Ramos (cell line): ENCODE data around the gene C20orf141.
"Not testable (repeated sequence)": the region's sequence is repeated elsewhere in the genome, so short reads cannot be mapped to it uniquely, and the experiment has no call there.

ENCODE experiments used
- in situ Hi-C: fragments of 300-500 bp; cut with MboI; formaldehyde crosslinking; loops from one replicate; pipeline ENCODE4 v1.14.3; 2022; ENCODE audit warnings: low sequenced_read_pairs; ENCODE audit not compliant: unreplicated experiment

The C20orf141 gene, protein sequence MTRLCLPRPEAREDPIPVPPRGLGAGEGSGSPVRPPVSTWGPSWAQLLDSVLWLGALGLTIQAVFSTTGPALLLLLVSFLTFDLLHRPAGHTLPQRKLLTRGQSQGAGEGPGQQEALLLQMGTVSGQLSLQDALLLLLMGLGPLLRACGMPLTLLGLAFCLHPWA

DNA sequence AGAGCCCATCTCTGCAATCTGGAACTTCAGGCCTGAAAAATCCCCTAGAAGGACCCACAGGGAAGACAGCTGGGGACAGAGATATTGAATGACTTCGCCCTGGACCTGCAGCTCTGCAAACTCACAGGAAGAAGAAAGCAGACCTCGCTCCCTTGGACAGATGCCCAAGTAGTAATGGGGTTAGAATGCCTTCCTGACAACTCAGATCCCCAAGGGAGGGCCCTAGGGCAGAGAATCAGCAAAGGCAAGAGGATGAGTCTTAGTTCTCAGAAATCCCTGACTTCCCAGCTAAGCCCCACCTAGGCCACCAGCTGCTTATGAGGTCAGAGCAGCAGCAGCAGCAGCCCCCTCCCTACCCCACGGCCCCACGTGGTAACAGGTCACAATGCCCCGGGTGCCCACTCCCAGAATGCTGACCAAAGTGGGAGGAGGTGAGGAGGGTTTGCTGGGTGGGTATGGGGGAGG lies at the start of gene C20orf141:
Gene C20orf141 (plus strand): TSS at position 401 of the 465 bp plus-strand sequence. CDS start 198 bp downstream, outside the sequence.
- in situ Hi-C loops, result no loop called here

DNA sequence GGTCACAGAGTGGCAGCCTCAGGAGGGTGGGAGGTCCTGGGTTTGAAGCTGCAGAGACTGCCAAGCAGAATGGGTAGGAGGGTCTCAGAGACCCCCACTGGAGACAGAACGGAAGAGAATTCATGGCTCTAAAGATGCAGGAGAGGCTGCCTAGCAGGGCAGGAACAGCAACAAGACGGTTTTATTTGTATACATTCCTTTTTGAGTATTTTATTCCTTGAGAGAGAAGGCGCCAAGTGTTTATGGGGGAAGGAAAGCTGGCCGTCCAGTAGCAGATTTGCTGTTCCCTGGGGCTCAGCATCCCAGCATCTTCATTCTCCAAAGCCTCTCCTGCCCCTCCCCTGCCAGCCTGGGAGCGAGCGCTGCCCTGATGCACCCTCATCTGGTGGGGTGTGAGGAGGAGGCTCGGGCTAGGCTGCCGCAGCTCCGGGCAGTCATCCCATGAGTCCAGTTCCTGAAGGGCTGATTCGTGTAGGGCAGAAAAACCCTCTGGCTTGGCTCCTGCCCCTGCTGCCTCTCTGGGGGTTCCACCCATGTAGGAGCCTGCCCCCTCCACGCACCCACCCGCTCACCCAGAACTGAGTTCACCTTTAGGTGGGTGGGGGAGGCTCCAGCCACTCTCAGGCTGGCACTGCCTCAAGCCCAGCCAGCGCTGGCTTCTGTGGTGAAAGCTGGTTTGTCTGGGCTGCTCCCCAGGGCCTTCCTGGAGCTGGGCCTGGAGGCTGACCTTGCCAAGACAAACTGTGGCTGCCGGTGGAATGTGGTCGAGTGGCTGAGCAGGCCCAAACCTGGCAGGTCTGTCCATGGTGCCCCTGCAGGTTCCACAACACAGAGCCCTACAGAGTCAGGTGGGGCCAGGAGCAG lies 46.8 kb upstream of the C20orf141 start:
- in situ Hi-C loops, result no loop called here

DNA sequence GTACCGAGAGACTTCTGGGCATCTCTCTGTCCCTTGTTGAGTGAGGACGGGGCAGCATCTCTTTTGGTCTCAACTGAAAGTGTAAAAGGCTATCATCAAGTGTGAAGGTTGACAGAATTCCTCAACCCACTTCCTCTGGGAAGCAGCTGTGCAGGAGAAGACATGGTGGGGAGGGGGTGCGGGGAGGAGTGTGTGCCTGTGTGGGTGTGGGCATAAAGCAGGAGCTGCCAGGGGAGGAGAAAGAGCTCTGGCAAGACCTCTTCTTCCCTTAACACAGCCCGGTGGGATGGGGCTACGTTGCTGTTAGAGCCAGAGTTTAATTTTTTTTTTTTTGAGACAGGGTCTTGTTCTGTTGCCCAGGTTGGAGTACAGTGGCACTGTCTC lies 46.2 kb upstream of the C20orf141 start:
- in situ Hi-C loops, result no loop called here

DNA sequence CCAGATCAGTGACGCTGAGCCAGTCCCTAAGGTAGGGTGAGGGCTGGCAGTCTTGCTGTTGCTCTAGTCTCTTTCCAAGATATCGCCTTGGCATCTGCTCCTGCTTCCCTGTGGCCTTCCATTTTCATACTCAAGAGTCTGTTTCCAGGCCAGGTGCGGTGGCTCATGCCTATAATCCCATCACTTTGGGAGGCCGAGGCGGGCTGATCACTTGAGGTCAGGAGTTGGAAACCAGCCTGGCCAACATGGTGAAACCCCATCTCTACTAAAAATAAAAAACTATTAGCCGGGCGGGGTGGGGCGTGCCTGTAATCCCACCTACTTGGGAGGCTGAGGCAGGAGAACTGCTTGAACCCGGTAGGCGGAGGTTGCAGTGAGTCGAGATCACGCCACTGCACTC lies 44.7 kb upstream of the C20orf141 start:
- in situ Hi-C loops, result not testable (repeated sequence)

DNA sequence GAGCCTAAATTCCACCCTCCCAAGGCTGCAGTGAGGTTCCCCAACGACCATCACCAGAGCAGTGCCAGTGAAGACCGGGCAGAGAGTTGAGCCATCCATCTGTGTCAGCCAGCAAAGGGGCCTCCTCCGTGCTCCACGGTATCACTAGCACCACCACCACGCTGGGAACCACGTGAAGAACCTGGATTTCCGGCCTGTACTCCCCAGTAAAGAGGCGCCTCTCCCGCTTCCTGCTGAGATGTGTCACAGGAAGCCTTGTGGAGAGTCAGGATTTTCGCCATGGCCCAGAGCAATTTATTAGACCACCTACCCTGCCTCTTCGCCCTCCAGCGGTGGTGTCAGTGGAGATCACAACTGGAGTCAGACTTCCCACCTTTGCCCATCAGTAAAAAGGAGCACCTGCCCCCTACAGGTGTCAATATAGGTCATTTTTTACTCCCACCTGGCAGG lies 43.1 kb upstream of the C20orf141 start:
- in situ Hi-C loops, result no loop called here

DNA sequence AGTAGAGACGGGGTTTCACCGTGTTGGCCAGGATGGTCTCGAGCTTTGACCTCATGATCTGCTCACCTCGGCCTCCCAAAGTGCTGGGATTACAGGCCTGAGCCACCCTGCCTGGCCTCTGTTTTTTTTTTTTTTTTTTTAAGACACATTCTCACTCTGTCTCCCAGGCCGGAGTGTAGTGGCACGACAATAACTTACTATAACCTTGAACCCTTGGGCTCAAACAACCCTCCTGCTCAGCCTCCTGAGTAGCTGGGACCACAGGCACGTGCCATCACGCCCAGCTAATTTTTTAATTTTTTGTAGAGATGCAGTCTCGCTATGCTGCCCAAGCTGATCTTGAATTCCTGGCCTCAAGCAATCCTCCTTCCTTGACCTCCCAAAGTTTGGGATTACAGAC lies 41.0 kb upstream of the C20orf141 start:
- in situ Hi-C loops, result no loop called here

DNA sequence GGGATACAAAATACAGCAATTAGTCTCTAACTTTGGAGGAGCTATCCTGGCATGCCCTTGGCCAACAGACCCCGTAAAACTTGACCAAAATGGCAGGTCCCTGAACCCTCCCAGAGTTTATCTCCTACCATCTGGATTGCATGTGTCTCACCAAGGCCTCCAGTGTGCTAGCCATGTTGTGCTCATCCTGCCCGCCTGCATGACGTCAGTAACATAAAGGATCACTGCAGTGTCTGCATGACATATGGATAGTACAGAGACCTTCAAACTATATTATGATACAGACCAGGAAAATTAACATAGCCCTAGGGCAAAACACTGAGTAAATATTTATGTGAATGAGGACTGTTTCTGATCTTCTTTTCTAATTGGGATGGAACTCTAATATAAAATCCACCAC lies 39.6 kb upstream of the C20orf141 start:
- in situ Hi-C loops, result no loop called here

DNA sequence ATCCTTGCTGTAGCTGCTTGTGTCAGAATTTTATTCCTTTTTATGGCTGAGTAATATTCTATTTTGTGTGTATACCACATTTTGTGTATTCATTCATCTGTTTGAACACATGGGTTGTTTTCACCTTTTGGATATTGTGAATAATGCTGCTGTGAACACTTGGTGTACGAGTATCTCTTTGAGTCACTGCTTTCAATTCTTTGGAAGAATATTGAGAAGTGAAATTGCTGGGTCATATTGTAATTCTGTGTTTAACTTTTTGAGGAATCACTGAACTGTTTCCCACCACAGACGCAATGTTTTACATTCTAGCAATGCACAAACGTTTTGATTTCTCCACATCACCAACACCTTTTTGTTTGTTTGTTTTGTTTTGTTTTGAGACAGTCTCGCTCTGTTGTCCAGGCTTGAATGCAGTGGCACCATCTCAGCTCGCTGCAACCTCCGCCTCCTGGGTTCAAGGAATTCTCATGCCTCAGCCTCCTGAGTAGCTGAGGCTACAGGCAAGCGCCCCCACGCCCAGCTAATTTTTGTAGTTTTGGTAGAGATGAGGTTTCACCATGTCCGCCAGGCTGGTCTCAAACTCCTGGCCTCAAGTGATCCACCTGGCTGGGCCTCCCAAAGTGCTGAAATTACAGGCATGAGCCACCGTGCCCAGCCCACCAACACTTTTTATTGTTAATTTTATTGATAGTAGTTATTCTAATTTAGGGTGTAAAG lies 36.0 kb upstream of the C20orf141 start:
- in situ Hi-C loops, result no loop called here

DNA sequence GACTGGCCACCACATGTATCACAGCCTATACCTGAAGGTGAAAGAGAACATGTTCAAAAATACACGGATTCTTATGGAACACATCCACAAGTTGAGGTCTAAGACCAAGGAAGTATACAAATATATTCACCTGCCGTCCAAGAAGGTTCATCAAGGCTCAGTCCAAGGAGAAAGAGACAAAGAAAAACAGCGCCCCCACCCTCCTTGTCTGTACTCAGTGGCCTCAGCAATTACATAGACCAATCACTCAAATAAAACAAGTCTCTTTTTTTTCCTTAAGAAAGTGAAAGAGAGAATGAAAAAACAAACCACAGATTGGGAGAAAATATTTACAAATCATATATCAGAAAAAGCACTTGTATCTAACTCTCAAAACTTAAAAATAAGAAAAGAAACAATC lies 33.8 kb upstream of the C20orf141 start:
- in situ Hi-C loops, result no loop called here

DNA sequence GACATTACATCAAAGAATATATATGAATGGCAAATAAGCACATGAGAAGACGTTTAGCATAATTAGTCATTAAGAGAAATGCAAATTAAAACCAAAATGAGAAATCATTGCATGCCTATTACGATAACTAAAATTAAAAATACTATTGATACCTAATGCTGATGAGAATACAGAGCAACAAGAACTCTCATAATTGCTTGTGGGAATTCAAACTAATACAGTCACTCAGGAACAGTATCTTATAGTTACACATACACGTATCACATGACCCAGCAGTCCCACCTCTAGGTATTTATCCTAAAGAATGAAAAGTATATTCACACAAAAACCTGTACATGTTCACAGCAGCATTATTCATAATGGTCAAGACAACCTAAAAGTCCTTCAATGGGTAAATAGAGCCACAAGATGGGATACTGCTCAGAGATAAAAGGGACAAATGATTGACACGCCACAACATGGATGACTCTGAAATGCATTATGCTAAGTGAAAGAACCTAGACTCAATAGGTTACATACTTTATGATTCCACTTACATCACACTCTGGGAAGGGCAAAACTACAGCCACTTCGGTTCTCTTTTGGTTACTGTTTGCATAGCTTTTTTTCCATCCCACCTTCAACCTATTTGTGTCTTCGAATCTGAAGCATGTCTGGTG lies 30.8 kb upstream of the C20orf141 start:
- in situ Hi-C loops, result no loop called here

DNA sequence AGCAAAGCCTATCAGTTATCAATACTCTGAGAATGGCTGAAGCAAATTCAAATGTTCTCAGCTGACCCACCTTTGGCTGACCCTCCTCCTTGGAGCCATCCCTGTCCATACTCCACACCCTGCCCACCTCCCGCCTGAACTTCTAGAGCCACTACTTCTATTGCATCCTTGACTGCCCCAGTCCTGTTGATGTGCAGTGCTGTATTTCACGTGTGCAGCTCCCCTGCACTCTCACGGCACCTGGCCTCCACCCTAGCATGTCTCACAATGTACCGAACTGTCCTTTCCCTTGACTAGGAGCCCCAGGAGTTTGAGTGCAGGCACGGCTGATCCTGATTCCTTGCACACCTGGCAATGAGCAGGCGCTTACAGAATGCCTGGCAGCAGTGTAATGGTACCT lies 21.3 kb upstream of the C20orf141 start:
- in situ Hi-C loops, result no loop called here

DNA sequence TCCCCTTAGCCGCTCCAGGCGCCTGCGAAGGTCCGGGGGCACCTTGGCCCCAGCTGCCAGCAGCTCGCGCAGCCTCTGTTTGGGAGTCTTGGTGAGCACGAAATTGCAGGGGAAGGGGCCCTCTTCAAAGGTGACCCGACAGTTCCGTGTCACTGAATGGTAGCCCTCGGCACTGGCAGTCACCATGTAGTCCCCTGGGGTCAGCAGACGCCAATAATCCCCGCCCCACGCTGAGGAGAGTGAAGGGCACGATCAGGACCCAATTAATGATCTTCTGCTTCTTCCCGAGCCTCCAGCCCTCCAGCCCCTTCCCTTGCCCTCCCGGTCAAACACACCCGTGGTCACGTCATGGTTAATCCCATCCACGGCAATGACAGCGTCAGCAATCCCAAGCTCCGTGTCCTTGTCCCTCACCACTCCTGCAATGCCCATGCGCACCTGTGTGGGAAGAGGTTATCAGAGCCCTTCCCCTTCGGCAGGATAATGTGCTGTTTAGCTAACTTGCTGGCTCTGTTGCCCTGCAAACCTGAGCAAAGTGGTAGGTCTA lies 20.5 kb upstream of the C20orf141 start:
- in situ Hi-C loops, result no loop called here

DNA sequence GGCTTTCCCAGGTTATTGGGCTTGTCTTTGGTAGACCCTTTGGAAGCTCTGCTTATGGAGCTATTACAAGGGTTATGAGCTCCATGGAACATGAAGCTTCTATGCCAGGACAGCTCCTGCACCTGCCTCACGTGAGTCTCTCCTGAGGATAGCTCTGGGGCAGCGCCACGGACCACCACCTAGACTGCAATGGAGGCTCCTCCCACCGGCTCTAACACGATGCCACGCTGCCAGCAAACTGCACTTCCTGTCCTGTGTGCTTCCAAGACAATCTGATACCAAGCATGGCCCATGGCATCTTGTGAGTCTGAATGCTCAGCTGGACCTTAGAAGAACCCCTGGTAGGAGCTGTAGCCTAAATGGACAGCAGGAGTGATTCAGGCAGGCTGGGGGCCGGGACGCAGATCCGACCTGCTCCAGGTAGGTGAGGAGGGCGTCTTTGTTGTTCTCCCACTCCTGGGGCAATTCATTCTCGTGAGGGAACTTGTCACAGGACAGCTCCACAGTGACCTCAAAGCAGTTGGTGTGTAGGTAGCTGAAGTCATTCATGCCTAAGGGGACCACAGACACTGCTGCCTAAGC lies 19.8 kb upstream of the C20orf141 start:
- in situ Hi-C loops, result no loop called here

DNA sequence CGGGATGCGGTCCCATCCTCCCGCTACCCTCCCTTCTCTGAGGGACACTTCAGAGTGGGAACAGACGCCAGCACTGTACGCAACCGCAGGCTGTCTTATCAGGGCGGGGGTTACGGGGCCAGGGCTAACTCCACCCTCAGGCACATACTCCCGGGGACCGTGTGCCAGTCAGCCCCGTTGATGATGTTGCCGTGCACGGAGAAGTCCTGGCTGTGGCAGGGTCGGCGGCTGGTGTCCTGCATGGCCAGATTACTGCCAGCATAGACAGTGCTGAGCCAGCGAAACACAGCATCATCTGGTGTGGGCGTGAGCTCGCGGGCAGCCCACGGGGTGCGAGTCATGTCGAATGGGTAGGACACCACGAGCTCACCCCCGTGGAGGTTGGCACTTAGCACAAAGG lies 19.3 kb upstream of the C20orf141 start:
- in situ Hi-C loops, result no loop called here

DNA sequence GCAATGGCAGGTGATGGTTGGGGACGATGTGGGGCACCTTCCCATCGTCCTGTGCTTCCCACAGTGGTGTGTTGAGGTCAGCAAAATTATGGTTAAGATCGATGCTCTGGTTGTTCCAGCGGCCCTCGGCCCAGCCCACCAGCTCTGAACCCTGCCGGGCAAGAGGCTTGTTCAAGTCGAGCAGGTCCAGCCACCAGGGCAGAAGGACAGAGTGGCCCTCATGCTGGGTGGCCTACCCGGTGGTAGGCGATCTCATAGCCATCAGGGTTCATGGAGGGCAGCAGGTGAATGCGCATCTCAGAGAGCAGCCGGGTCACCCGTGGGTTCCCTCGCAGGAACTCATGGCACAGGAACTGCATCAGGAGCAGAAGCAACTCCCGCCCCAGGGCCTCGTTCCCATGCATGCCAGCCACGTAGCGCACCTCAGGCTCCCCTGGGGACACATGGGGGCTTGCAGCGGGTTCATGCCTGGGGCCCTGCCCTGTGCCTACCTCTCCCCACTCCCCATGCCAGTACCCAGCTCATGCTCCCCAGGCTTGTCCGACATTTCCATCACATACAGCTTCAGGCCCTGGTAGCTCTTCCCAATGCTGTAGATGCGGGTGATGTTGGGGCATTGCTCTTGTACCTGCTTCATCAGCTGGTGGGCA lies 18.7 kb upstream of the C20orf141 start:
- in situ Hi-C loops, result no loop called here

DNA sequence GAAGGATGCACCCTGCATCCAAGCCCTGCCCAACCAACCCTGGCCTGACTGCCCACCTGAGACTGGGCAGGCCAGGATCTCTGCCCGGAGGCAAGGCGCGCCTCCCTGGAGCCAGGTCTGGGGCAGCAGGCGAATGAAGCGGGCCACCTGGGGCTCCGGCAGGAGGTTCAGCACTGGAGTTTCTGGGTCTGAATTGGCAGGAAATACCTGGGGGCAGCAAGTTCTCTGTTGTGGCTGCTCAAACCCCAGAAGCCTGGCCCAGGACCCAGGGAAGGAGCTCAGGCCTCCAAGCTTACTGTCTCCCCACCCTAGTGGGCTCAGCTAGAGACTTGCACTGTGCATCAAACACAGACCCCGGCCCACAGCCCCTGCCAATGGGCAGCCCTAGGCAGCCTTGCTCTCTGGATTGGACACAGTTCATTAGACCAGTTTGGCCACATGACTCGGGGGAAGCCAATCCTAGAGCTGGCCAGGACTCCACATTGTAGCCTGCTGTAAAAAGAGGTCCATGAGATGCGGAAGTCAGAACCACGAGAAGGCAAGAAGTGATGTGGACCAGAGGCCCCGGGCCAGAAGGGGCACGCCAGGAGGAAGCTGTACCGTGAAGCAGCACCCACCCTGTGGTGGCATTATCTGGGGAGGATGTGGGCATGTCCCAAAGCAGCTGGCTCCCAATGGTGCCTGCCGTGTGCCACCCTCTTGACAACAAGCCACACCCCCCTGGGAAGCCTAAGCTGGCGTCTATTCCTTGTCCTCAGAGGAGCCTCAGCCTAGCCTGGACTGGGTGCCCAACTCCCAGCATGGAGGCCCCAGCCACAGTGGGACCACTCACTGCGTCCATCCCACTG lies 17.4 kb upstream of the C20orf141 start:
- in situ Hi-C loops, result no loop called here

DNA sequence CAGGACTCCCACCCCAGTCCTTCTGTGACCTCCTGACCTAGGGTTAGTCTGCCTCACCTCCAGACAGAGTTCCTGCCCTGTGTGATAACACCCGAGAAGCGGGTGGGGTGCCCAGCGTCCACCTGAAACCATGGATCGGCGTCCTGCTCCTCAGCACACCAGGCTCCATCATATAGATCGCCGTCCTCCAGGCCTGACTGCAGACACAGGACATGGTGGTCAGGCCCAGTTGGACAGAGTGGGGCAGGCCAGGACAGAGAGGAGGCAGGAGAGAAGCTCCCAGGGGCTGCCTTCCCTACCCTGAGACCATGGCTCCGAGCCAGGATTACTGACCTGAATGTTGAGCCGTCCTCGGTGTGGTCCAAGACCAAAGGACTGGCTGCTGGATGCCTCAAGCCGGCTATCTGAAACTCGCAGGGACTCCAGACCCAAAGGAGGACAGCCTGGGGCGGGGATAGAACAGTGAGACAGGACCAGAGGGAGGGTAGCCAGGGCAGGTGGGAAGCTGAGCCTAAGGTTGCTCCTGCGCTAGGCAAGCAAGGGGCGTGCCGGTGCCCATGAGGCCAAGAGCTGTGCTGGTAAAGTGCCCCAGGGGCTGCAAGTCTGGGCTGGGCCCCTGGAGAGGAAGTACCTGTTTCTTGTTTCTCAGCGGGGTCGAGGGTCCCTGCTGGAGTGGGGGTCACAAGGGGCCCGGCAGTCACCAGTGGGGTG lies 16.5 kb upstream of the C20orf141 start:
- in situ Hi-C loops, result no loop called here

DNA sequence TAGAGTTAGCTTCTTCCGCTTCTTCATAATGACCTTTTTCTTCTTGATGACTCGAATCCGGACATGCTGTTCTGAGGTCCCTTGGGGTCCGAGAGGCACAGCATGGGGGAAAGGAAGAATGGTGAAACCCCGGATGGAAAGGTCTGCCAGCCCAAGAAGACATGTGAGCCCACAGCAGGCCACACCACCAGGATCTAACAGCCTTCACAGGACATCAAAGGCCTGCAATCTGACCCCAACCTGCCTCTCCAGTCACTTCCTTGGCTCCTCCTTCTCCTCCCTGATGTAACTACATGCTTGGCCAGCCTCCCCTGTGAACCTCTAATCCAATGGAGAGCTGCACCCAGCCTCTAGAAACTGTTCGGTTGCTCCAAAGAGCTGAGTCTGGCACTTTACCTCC lies 16.0 kb upstream of the C20orf141 start:
- in situ Hi-C loops, result no loop called here
